ENCODE data around the gene CD274.
"Not testable (repeated sequence)": the region's sequence is repeated elsewhere in the genome, so short reads cannot be mapped to it uniquely, and the experiment has no call there.

CD274 gene

DNA sequence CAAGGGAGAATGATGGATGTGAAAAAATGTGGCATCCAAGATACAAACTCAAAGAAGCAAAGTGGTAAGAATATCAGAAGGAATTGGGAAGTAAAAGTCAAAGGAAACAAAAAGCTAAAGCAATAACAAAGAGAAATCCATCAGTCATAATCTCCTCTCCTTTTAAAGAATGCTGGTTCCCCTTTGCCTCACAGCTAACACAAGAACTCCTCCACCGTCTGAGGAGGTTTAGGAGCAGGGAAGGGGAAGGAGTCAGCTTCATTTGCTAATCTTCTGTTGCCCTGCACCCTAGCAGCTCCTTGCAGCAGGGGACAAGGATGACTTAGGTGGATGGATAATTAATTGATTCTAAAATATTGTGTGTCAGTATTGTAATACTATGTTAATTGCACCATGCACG, 16.4 kb downstream of the CD274 start:
- no peak for DNase-seq (ENCODE audit: low read depth in 2 of 2)

DNA sequence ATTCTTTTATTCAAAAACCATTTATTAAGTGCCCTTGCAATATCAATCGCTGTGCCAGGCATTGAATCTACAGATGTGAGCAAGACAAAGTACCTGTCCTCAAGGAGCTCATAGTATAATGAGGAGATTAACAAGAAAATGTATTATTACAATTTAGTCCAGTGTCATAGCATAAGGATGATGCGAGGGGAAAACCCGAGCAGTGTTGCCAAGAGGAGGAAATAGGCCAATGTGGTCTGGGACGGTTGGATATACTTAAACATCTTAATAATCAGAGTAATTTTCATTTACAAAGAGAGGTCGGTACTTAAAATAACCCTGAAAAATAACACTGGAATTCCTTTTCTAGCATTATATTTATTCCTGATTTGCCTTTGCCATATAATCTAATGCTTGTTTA, 18.5 kb downstream of the CD274 start:
- DNase-seq (ENCODE audit: low read depth in 2 of 2) = no peak

DNA sequence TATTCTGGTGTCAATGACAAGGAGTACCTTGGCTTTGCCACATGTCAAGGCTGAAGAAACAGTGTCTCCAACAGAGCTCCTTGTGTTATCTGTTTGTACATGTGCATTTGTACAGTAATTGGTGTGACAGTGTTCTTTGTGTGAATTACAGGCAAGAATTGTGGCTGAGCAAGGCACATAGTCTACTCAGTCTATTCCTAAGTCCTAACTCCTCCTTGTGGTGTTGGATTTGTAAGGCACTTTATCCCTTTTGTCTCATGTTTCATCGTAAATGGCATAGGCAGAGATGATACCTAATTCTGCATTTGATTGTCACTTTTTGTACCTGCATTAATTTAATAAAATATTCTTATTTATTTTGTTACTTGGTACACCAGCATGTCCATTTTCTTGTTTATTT, 19.8 kb downstream of the CD274 start:
- no peak for DNase-seq (ENCODE audit: low read depth in 2 of 2)

DNA sequence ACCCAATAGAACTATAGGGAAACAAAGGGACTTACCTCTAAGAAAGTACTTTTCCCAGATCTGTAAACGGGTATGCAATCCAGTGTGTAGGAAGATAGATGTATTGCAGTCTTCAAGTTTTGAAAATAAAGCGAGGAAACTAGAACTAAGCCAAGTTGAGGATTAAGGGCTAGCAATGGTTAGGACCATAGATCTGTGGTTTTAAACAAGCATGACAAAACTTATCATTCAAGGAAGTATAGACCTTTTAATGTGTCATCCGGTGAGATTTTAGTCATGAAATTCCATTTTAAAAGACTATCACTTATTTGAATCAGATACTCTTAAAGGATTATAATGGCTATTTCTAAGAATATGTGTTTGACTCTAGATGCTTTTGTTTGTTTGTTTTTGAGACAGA, 20.5 kb downstream of the CD274 start:
- no peak for DNase-seq (ENCODE audit: low read depth in 2 of 2)

DNA sequence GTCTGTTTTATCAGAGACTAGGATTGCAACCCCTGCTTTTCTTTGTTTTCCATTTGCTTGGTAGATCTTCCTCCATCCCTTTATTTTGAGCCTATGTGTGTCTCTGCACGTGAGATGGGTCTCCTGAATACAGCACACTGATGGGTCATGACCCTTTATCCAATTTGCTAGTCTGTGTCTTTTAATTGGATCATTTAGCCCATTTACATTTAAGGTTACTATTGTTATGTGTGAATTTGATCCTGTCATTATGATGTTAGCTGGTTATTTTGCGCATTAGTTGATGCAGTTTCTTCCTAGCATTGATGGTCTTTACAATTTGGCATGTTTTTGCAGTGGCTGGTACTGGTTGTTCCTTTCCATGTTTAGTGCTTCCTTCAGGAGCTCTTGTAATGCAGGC, 25.3 kb downstream of the CD274 start:
- not testable (repeated sequence) for DNase-seq (ENCODE audit: low read depth in 2 of 2)

DNA sequence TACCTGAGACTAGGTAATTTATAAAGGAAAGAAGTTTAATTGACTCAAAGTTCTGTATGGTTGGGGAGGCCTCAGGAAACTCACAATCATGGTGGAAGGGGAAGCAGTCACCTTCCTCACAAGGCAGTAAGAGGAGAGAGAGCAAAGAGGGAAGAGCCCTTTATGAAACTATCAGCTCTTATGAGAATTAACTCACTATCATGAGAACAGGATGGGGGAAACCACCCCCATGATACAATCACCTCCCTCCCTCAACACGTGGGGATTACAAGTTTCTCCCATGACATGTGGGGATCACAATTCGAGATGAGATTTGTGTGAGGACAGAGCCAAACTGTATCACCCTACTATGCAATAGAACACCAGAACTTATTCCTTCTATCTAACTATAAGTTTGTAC, 27.9 kb downstream of the CD274 start:
- DNase-seq (ENCODE audit: low read depth in 2 of 2) = no peak

DNA sequence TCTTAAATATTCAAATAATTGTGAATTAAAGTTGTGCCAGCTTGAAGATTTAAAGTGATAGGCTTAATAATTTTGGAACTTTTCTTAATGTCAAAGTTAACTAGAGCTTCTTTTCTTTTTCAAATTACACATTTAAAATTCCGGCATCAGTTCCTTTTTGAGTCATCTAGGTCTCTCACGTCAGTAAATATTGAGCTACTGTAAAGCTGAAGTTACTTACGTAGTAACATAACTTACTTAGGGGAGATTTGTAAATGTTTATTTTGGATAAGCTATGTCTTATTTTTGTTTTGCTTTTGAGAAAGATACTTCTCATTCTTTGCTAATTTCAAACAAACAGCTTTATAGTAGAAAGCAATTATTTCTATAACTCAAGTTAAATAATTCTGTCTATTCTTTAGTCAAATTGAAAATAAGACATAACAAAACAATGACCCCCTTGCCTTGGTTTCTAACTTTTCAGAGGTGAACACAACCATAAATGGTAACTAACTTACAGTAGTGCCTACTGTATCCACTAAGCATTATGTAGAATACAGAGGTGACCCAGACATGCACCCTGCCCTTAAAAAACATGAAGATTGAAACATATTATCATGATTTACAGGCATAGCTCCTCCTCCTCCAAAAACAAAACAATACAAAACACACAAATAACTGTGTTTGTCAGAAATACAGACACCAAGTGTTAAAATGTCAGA, 29.8 kb downstream of the CD274 start:
- no peak for DNase-seq (ENCODE audit: low read depth in 2 of 2)

DNA sequence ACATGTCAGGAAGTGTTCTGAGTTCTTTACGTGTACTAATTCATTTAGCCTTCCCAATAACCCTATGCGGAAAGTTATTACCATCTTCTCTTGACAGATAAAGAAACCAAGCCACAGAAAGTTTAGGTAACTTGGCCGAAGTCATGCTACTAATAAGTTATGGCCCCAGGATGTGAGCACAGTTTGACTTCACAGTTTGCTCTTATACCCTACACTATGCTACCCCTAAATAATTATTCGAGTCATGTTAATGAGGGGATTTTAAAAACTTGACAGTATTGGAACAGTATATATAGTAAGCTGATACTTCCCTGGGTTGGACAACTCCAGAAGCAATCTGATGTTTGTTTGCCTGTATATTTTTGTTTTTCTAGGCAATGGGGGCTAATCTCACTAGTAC, 30.6 kb downstream of the CD274 start:
- no peak for DNase-seq (ENCODE audit: low read depth in 2 of 2)

DNA sequence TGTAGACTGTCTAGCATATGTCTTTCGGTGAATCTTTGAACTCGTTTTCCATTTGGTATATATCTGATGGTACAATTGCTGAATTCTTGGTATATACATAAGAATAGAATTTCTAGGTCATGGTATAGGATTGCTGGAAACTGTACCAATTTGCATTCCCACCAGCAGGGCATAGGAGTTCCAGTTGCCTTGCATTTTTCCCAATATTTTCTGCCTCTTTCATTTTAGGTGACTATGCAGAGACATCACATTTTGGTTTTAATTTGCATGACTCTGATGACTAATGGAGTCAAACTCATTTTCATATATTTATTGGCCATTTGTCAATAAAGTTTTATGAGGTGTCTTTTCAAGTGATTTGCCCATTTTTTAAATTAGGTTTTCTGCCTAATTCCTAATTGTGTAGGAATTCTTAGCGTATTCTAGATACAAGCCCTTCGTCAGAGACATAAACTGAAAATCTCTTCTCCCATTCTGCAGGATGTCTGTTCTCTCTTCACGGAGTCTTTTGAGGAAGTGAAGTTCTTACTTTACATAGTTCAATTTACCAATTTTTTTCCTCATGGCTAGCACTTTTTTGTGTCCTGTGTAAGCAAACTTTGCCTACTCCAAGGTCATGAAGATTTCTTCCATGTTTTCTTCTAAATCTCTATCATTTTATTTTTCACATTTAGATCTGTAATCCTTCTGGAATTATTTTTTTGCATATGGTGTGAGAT, 31.1 kb downstream of the CD274 start:
- DNase-seq (ENCODE audit: low read depth in 2 of 2) = no peak

DNA sequence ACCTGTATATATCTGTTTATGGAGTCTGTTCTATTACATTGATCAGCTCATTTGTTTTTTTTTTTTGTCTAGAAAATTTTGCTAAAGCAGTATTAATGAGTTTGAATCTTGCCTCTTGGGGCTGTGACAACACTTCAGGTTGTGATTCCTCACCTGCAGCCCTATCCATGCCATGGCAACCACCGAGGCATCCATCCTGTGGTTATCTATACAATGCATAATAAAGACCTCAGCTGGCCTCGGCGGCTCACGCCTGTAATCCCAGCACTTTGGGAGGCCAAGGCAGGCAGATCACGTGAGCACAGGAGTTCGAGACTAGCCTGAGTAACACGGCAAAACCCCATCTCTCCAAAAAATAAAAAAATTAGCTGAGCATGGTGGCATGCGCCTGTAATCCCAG, 31.9 kb downstream of the CD274 start:
- DNase-seq (ENCODE audit: low read depth in 2 of 2) = no peak

DNA sequence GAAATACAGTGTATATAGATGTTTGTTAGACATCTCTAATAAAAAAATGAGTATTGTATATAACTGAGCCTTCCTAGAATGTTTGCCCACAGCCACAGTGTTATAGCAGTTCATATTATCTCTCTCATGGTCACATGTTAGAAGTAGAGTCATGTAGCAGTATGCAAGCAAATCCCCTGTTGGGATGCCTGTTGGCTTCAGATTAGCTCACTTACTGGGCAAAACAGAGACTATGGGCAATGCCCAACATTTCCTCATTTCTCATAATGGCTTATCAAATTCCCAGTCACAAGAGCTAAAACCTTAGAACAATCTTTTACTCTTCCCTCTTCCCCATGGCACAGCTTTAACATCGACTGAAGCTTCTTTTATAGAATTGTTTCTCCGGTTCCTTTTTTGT, 33.0 kb downstream of the CD274 start:
- no peak for DNase-seq (ENCODE audit: low read depth in 2 of 2)

DNA sequence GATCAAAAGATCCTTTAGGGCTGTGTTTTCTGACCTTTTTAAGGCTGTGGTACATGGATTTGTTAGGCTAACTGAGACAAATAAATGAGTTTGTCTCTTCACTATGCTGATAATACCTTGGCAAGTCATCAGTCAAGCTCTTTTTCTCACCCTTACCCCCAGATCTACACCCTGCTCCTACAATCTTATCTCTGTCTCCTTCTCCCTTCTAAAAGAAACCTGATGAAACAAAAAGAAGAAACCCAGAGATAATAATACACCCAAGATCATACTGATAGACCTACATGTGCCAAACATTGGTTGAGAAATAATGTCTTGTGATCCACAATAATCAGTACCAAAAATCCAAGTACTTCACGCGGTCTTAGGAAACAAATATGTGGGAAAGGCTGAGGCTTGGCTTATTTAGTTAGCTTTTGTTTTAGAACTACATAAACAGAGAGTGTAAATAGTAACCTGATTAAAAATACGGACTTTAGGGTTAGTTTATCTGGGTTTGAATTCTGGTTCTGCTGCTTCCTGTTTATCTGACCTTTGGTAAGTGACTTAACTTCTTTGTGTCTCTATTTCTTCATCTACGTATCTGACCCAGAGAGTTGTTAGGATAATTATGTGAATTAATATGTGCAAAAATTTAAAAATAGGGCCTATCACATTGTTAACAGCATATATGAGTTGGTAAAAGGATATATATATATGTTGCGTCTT, 35.2 kb downstream of the CD274 start:
- DNase-seq (ENCODE audit: low read depth in 2 of 2) = no peak

DNA sequence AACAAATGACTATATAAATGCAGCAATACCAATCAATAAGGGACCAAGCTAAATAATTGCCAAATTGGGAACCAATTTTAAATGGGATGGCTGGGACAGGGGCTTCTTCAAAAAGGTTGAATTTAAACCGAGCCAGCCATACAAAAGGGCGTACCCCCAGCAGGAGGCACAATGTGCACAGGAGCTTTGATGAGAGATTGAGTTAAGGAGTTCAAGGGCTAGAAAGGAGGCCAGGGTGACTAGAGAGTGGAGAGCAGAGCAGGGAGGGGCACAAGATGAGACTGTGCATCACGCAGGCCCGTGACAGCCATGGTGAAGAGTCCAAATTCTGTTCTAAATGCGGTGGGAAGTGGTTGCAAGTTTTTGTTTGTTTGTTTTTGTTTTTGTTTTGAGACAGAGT, 36.6 kb downstream of the CD274 start:
- no peak for DNase-seq (ENCODE audit: low read depth in 2 of 2)

DNA sequence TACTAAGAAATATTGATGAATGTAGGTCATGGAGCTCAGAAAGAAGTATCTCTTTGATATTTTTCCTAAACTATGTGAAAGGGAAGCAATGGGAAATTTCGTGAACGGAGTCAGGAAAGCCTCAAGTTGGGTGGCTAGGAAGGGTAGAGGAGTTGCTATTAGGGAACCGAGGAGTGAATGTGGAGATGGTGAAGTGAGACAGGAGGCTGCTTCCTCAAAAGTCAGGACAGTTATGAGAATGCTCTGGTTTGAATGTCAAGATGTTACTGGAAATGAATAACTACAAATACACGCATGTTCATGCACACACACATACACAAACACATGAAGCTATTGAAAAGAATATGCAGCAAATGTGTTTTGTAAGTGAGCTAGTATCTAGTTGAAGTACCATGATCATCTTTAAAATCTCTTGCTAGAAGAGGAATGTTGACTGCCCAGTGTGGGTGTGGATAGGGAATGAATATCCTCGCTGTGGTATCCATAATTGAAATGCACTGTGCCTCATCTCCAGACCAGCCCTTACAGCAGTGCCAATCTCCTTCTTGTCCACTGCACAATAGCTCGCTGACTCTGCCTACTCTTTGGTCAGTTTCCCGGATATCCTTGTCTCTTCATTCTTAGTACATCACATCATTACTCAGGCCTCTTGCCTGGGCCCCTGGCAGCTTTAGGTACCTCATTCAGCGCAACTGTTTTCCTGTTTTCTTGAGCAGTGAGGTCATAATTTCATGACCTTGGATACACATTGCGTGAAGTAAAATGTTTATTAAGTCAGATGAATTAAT, 38.1 kb downstream of the CD274 start:
- no peak for DNase-seq (ENCODE audit: low read depth in 2 of 2)

DNA sequence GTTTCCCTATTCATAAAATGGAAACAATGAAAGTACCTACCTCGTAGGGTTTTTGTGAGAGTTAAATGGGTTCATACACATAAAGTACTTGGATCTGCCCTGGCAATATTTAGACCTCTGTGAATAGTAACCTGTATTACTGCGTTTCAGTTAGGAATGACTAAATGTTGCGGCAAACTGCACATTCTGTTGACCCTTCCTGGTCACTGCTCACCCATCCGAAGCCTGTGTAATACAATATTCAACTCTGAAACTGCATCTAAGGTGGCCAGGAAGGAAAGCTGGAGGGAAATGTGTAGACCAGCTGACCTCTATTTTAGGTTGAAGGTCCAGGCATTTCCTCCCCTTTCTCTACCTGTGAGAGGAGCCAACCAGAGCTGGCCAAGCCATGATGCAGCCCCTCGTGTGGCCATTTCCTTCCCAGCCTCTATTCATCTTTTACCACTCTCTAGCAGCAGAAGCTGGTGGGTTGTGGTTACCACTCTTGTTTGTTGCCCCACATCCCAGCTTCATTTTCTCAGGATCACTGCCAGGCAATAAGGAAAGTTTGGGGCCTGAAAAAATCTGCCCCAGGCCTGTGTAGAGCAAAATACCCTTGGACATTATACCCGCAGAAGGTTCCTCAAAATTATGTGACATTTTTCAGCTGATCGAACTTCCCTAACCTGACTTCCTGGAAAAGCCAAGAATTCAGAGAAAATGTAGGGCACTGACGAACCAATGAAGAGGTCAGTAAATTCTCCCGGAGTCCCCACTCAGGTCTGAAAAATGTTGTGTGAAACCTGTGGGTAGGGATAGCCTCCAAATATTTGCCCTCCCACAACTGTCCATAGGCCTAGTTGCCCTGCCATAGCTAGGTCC, 39.5 kb downstream of the CD274 start:
- DNase-seq (ENCODE audit: low read depth in 2 of 2) = no peak

DNA sequence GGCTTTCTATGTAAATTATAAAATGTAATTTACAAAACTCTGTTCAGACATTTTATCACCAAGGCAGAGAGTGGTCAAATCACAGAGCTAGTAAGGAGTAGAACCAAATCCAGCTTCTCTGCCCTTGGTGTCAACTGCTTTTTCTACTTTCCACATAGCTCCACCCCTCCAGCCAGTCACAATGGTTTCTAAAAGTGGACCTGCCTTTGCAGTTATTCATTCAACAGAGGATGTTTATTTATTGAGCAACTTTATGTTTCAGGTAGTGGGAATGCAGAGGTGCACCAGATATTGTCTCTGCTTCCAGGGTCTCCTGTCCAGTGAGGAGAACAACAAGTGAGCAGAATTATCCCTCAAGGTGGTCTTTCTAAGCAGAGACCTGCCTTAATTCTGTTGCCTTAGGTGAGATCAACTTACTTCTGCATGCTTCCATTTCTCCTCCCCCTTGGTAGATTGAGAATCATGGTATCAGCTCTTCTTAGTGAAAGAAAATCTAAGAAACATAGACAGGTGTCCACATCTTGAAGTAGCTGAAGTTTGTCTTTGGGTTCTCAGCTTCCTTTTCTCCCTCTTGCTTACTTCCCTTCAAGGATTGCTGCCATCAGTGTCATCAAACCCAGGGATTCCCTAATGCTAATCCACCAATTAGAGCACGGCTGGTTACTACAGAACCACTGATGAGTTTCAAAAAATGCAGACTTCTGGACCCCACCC, 42.8 kb downstream of the CD274 start:
- DNase-seq (ENCODE audit: low read depth in 2 of 2) = no peak

DNA sequence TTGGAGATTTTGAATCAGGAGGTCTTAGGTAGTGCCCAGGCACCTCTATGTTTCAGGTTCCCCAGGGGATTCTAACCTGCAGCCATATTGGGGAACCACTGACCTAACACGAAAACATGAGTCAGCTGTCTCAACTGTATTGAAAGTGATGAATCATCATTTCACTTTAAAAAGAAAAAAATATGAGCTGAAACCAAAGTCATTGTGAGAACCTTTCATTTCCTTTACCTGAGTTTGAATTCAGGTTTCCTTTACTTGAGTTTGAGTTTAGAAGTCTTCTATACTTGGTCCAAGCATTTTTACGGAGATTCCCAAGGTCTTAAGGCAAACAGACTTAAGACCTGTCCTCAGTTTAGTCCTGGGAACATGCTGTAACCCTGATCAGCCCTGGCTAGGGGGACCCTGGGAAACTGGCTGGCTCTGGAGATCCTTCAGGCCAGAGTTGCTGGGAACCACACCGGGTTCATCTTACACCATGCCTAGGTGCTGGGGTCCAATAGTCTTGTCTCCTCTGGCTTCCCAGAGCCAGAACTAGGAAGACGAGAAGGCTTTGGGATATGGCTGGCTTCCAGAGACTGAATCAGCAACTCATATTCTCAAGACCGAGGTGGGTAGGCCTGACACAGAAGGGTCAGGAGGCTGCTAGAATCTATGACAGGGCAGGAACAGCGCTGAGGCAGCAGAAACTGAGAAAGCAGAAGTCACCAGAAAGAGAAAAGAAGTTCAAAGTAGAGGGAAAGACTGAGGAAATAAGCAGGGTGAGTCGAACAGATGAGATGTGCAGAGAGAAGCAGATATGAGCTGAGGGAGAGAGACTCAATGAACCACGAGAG, 43.6 kb downstream of the CD274 start:
- DNase-seq (ENCODE audit: low read depth in 2 of 2) = no peak

DNA sequence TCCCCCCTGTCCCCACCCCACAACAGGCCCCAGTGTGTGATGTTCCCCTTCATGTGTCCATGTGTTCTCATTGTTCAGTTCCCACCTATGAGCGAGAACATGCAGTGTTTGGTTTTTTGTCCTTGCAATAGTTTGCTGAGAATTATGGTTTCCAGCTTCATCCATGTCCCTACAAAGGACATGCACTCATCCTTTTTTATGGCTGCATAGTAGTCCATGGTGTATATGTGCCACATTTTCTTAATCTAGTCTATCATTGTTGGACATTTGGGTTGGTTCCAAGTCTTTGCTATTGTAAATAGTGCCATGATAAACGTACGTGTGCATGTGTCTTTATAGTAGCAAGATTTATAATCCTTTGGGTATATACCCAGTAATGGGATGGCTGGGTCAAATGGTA, 44.4 kb downstream of the CD274 start:
- DNase-seq (ENCODE audit: low read depth in 2 of 2) = not testable (repeated sequence)

DNA sequence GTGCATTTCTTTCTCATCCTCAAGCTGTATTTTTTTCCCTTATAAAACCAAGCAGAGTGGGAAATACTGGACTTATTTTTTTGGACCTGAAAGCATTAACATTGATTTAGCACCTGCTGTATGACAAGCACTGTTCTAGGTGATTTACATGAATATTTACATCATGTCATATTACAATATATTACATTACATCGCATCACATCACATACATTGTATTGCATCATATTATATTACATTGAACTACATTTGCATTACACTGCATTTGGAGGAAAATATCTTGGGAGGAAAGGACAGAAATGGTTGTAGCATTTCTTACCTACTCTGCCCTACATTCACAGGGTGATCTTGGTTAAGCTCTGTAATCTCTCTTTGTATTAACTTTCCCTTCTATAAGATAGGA, 48.8 kb downstream of the CD274 start:
- no peak for DNase-seq (ENCODE audit: low read depth in 2 of 2)

DNA sequence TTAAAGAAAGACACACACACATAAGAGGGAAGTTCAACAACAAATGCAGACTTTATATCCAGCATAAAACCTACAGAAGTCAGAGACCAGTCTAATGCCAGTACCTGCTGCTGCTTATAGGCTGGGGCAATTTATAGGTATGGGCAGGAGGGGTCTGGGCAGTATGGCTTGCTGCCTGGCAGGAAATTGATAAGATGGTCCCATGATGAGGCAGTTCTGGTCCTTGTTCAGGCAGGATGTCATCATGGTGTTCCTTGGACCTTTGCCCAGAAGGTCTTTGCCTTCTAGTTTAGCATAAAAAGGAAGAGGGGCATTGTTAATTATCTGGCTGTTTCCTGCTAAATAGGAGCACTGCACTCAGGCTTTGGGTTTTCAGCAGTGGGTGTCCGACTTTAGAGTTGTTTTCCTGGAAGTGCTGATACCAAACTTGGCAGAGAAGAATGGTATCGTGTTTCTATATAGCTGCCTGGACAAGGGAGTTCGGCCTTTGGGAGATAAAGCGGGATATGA, 49.6 kb downstream of the CD274 start:
- no peak for DNase-seq (ENCODE audit: low read depth in 2 of 2)

All from fibroblast of skin of left quadriceps (primary cell).